K562 (cell line): Measurements from ENCODE around the gene STX17. TPM values are rescaled to one million over a fixed set of nuclear protein-coding genes. Genes with fewer than 3 reads are reported as not detected.
A peak's percentile ranks its signal among the peaks of the same experiment; 100 is the strongest.
"Not testable (repeated sequence)": the region's sequence is repeated elsewhere in the genome, so short reads cannot be mapped to it uniquely, and the experiment has no call there.

Experiments
- ATAC-seq: fragments of 200-7000 bp; cut with Tn5 transposase; 3 replicates; pipeline ENCODE4 v1.9.1; 2020; ENCODE audit warnings: moderate library complexity
- BruUV-seq: library from RNA; stranded (reverse); fragments of 400-500 nt; replicated peaks from 2 replicates; lab custom pipeline; 2021; lab: Mats Ljungman, UMichigan
- CTCF ChIA-PET: fragments of 300-600 bp; formaldehyde crosslinking; extraction: SDS; loops from one replicate; lab custom pipeline; 2021; ENCODE audit warnings: low intra/inter-chr PET ratio; lab: Yijun Ruan, JAX
- POLR2A ChIA-PET: fragments of 300-600, 350-650 bp; sonication (Branson Sonifier 250); formaldehyde crosslinking; extraction: SDS; loops from one replicate; lab custom pipeline; 2021; ENCODE audit warnings: antibody characterized with exemption, inconsistent platforms; lab: Yijun Ruan, JAX
- DNase-seq, 4 experiments: peaks; one replicate each; pipeline versions ENCODE4 v3.0.0 to v3.0.0-alpha.2; 2011 to 2018; ENCODE audit warnings: low spot score in 3 of 4, mixed read lengths in 3 of 4; ENCODE audit errors: extremely low read depth in 1 of 4
- FAIRE-seq: peaks from 2 replicates; lab custom pipeline; 2011; peaks lifted over from hg19 to GRCh38; lab: Jason Lieb, UNC
- H2AFZ ChIP-seq: 2 replicates; pipeline ENCODE4 v1.6.0; 2011; ENCODE audit warnings: low read depth, low read length, control low read depth, inconsistent platforms
- H3K27ac ChIP-seq: fragments of 200-600 bp; 3 replicates; pipeline ENCODE4 v1.8.0; 2011; ENCODE audit warnings: low read depth, mild to moderate bottlenecking, control low read depth, inconsistent platforms, low read length, moderate library complexity, mixed read lengths; ENCODE audit errors: extremely low read depth
- H3K27me3 ChIP-seq, 2 experiments: fragments of 300-600 bp in 1 of 2; 2 replicates in 1 of 2; 3 replicates in 1 of 2; pipeline versions ENCODE4 v1.6.0 to v1.8.0; 2011; ENCODE audit warnings: inconsistent platforms in 2 of 2, low read length in 2 of 2, mild to moderate bottlenecking in 1 of 2, mixed read lengths in 1 of 2, moderate library complexity in 1 of 2; ENCODE audit not compliant: control insufficient read depth in 2 of 2, insufficient read depth in 2 of 2
- H3K36me3 ChIP-seq: fragments of 300-600 bp; 3 replicates; pipeline ENCODE4 v1.8.0; 2011; ENCODE audit warnings: mild to moderate bottlenecking, low read length, inconsistent platforms; ENCODE audit not compliant: control insufficient read depth, insufficient read depth
- H3K4me1 ChIP-seq, 2 experiments: fragments of 200-600 bp in 1 of 2; replicated peaks in 1 of 2; 2 replicates in 1 of 2; 3 replicates in 1 of 2; pipeline versions ENCODE4 v1.5.1 to v1.8.0; 2011; ENCODE audit warnings: inconsistent platforms in 2 of 2, low read length in 2 of 2, mild to moderate bottlenecking in 1 of 2, mixed read lengths in 1 of 2, moderate library complexity in 1 of 2; ENCODE audit not compliant: control insufficient read depth in 2 of 2, insufficient read depth in 2 of 2
- H3K4me2 ChIP-seq: 2 replicates; pipeline ENCODE4 v1.6.1; 2011; ENCODE audit warnings: low read length, control low read depth, inconsistent platforms, mixed read lengths; ENCODE audit not compliant: insufficient read depth
- H3K4me3 ChIP-seq: fragments of 200-600 bp; sonication (generic), shearing (Covaris generic); 2 replicates; pipeline ENCODE4 v1.5.1; 2016; ENCODE audit warnings: control low read depth, inconsistent platforms
- H3K79me2 ChIP-seq: fragments of 200-600 bp; 3 replicates; pipeline ENCODE4 v1.8.0; 2011; ENCODE audit warnings: low read length, inconsistent platforms; ENCODE audit not compliant: control insufficient read depth, insufficient read depth
- H3K9ac ChIP-seq, 2 experiments: 2 replicates each; pipeline versions ENCODE4 v1.6.0 to v1.6.1; 2011; ENCODE audit warnings: low read depth in 2 of 2, low read length in 2 of 2, control low read depth in 1 of 2, inconsistent platforms in 1 of 2, mild to moderate bottlenecking in 1 of 2, mixed read lengths in 1 of 2; ENCODE audit not compliant: insufficient read depth in 1 of 2
- H3K9me1 ChIP-seq: one replicate; pipeline ENCODE4 v1.6.0; 2011; ENCODE audit warnings: inconsistent platforms, mild to moderate bottlenecking, low read length, moderate library complexity; ENCODE audit not compliant: control insufficient read depth, insufficient read depth
- H3K9me3 ChIP-seq: replicated peaks from 2 replicates; pipeline ENCODE4 v1.5.1; 2011; ENCODE audit warnings: low read depth, low read length, inconsistent platforms; ENCODE audit not compliant: control insufficient read depth, insufficient read depth
- H4K20me1 ChIP-seq: replicated peaks from 2 replicates; pipeline ENCODE4 v1.6.1; 2011; ENCODE audit warnings: low read length, inconsistent platforms, mixed read lengths; ENCODE audit not compliant: control insufficient read depth, insufficient read depth
- CREM ChIP-seq: IDR thresholded peaks from 2 replicates; pipeline ENCODE4 v1.6.1; 2014; ENCODE audit warnings: antibody characterized with exemption, low read depth
- CXXC5 ChIP-seq: fragments of 250-450 bp; sonication (Bioruptor Pico); IDR thresholded peaks from 2 replicates; pipeline ENCODE4 v1.8.0; 2022; ENCODE audit warnings: inconsistent platforms, mild to moderate bottlenecking, moderate library complexity
- ETS2 ChIP-seq: IDR thresholded peaks from 2 replicates; pipeline ENCODE4 v1.6.1; 2016; ENCODE audit warnings: borderline replicate concordance, missing genetic modification characterization, mild to moderate bottlenecking, moderate library complexity, missing compliant biosample characterization; ENCODE audit not compliant: poor library complexity, severe bottlenecking
- ETV1 ChIP-seq: fragments of 450-650 bp; conservative IDR thresholded peaks from 2 replicates; pipeline ENCODE4 v1.6.1; 2016; ENCODE audit warnings: missing genetic modification characterization, control low read depth, low read depth, missing compliant biosample characterization
- GABPA ChIP-seq: fragments of 200-800 bp; sonication (Bioruptor generic); conservative IDR thresholded peaks from 2 replicates; pipeline ENCODE4 v1.6.1; 2016; ENCODE audit warnings: low read depth, missing genetic modification characterization, missing compliant biosample characterization
- HDAC1 ChIP-seq, 2 experiments: fragments of 450-650 bp; IDR thresholded peaks; 2 replicates each; pipeline ENCODE4 v1.6.1; 2016 to 2017; ENCODE audit warnings: inconsistent platforms in 1 of 2, mild to moderate bottlenecking in 1 of 2, moderate library complexity in 1 of 2
- MTA3 ChIP-seq: fragments of 450-650 bp; formaldehyde crosslinking; IDR thresholded peaks from 2 replicates; pipeline ENCODE4 v1.6.1; 2017; ENCODE audit warnings: mild to moderate bottlenecking, borderline replicate concordance
- NFIX ChIP-seq: fragments of 250-450 bp; sonication (Bioruptor Pico); IDR thresholded peaks from 2 replicates; pipeline ENCODE4 v1.4.0; 2020; ENCODE audit warnings: low read depth, mild to moderate bottlenecking, moderate library complexity
- PHF20 ChIP-seq: fragments of 450-650 bp; IDR thresholded peaks from 2 replicates; pipeline ENCODE4 v1.6.1; 2018; ENCODE audit not compliant: partially characterized antibody
- PML ChIP-seq: IDR thresholded peaks from 2 replicates; pipeline ENCODE4 v1.6.1; 2012; ENCODE audit warnings: low read length, inconsistent platforms
- RB1 ChIP-seq: fragments of 450-650 bp; IDR thresholded peaks from 2 replicates; pipeline ENCODE4 v1.6.1; 2017; ENCODE audit warnings: low read depth, mild to moderate bottlenecking
- SAFB ChIP-seq: fragments of 200-400 bp; formaldehyde crosslinking; IDR thresholded peaks from 2 replicates; pipeline ENCODE4 v1.6.1; 2017; ENCODE audit warnings: low read depth, low read length, borderline replicate concordance
- SMARCE1 ChIP-seq: fragments of 450-650 bp; IDR thresholded peaks from 2 replicates; pipeline ENCODE4 v1.7.1; 2016; ENCODE audit warnings: mild to moderate bottlenecking
- SP1 ChIP-seq: sonication (generic); formaldehyde crosslinking; IDR thresholded peaks from 2 replicates; pipeline ENCODE4 v1.8.1; 2022; ENCODE audit warnings: mild to moderate bottlenecking, missing genetic modification reagents
- SUPT5H ChIP-seq: fragments of 450-650 bp; IDR thresholded peaks from 2 replicates; pipeline ENCODE4 v1.6.1; 2016
- VEZF1 ChIP-seq: fragments of 200-800 bp; sonication (Bioruptor generic); IDR thresholded peaks from 2 replicates; pipeline ENCODE4 v1.6.1; 2017; ENCODE audit warnings: missing genetic modification characterization, missing compliant biosample characterization
- ZEB2 ChIP-seq: fragments of 450-650 bp; IDR thresholded peaks from 2 replicates; pipeline ENCODE4 v1.6.1; 2016
- ZFX ChIP-seq: sonication (generic); formaldehyde crosslinking; IDR thresholded peaks from 2 replicates; pipeline ENCODE4 v1.8.0; 2022; ENCODE audit warnings: mild to moderate bottlenecking, missing genetic modification reagents, moderate library complexity
- ZNF263 ChIP-seq: sonication (generic); formaldehyde crosslinking; IDR thresholded peaks from 2 replicates; pipeline ENCODE4 v1.8.0; 2022; ENCODE audit warnings: mild to moderate bottlenecking, missing genetic modification reagents, borderline replicate concordance
- ZNF316 ChIP-seq: fragments of 450-650 bp; IDR thresholded peaks from 2 replicates; pipeline ENCODE4 v1.6.1; 2016
- WGBS: fragments of 100-300 bp; shearing (Covaris generic); methylation state at CpG from one replicate; pipeline ENCODE4 v1.1.6; 2016; ENCODE audit warnings: low coverage, mixed read lengths; ENCODE audit not compliant: insufficient coverage; ENCODE audit errors: missing lambda C conversion rate; 5-methylcytosine and 5-hydroxymethylcytosine counted together
- in situ Hi-C: fragments of 300-500 bp; cut with MboI; formaldehyde crosslinking; loops from 4 replicates; pipeline ENCODE4 v1.15.0; 2018; ENCODE audit warnings: inconsistent platforms, mixed read lengths
- intact Hi-C: fragments of 100-400 bp; cut with micrococcal nuclease; formaldehyde crosslinking; loops from 2 replicates; pipeline ENCODE4 v1.14.2; 2022
- polyA plus RNA-seq, 8 experiments: library from polyadenylated mRNA; depleted of rRNA in 4 of 8; stranded (reverse) in 5 of 8; unstranded in 3 of 8; fragments of >200 nt; fragmentation: Nextera tagmentation in 2 of 8; fragmentation: Illumina TruSeq in 1 of 8; extraction: Ambion mirVana in 2 of 8; extraction: Trizol in 1 of 8; gene quantifications; 2 replicates each; pipeline versions ENCODE4 v1.2.1 to v1.2.3, GENCODE V29; 2011 to 2014; ENCODE audit warnings: inconsistent platforms in 1 of 8, missing spikeins in 1 of 8
- total RNA-seq, 7 experiments: library from RNA; depleted of rRNA in 6 of 7; stranded (reverse); fragments of >200 nt in 6 of 7; fragmentation: Illumina TruSeq in 2 of 7; extraction: Trizol in 2 of 7; gene quantifications; 2 replicates each; pipeline versions ENCODE4 v1.2.1 to v1.2.3, GENCODE V29; 2011 to 2021; ENCODE audit warnings: low replicate concordance in 1 of 7

Gene STX17
- total and polyA plus RNA-seq, 9 of the 15 experiments (the other 6 are each of a cell fraction or from before 2014, with no cell fraction given): 14.4 to 25.1 (median 19.0) TPM

GRCh38 chr9:99906403-99907207 is at the start of gene STX17 (continued):
- 0 out of 2 replicates have a peak, but pooled peaks have one; percentile 11 for TF ChIP-seq SAFB
- peak; percentile 41; the same call in 1 of the 2 replicates for TF ChIP-seq ZNF263 (CRISPR knock-in tag)
- peak; percentile 71 for TF ChIP-seq PHF20
- no peak for TF ChIP-seq NFIX (CRISPR knock-in tag)
- peak; percentile 83 for TF ChIP-seq SUPT5H
- peak in 1 of 2 experiments; percentile 70; a peak in 2 of 4 replicates for TF ChIP-seq HDAC1 (IDR thresholded peaks at IDR 0.05)
- TF ChIP-seq ETV1: peak; percentile 31; the same call in 1 of the 2 replicates
- TF ChIP-seq GABPA (tag): peak; percentile 68
- TF ChIP-seq VEZF1 (CRISPR knock-in tag): peak; percentile 96
- TF ChIP-seq ZNF316: peak; percentile 10; the same call in 1 of the 2 replicates
- peak; percentile 85; the same call in 1 of the 2 replicates for TF ChIP-seq ZEB2
- peak; percentile 67; the same call in 1 of the 2 replicates for TF ChIP-seq RB1
- peak; percentile 28; the same call in 1 of the 2 replicates for TF ChIP-seq PML
- 0 out of 2 replicates have a peak, but pooled peaks have one; percentile 23 for TF ChIP-seq SMARCE1
- TF ChIP-seq MTA3: peak; percentile 77; the same call in 1 of the 2 replicates
- peak; percentile 64 for TF ChIP-seq SP1 (CRISPR knock-in tag)
- peak; percentile 54; the same call in 1 of the 2 replicates for TF ChIP-seq CXXC5
- TF ChIP-seq ZFX: peak; percentile 97
- peak; percentile 67 for TF ChIP-seq CREM
- TF ChIP-seq ETS2: no peak

DNA sequence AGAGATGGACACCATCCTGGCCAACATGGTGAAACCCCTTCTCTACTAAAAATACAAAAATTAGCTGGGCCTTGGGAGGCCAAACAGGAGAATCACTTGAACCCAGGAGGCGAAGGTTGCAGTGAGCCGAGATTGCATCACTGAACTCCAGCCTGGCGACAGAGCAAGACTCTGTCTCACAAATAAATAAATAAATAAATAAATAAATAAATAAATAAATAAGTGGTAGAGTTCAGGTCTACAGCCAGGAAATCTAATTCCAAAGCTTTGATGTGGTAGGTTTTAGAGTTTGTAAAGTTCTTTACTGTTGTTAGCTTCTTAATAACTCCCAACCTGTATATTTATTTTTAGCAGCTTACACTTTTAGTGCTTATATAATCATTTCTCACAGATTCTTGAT is 48.9 kb upstream of the STX17 start:
- CTCF ChIA-PET, H3K79me2 ChIP-seq: not testable (repeated sequence)

More for the DNA sequence above, 48.9 kb upstream of the STX17 start:
- H3K9me3 ChIP-seq, H3K27me3 ChIP-seq, H3K9ac ChIP-seq, H3K4me2 ChIP-seq, H3K9me1 ChIP-seq, ATAC-seq, intact Hi-C loops, H3K36me3 ChIP-seq, H3K4me1 ChIP-seq, H4K20me1 ChIP-seq, H2AFZ ChIP-seq, in situ Hi-C loops, H3K4me3 ChIP-seq, DNase-seq, H3K27ac ChIP-seq, BruUV-seq, FAIRE-seq: not testable (repeated sequence)
- WGBS: 5% methylated on average over 3 of the region's 3 CpGs
- POLR2A ChIA-PET: interaction anchor here (0.8 kb wide), 1 partner anchor 123 kb away, joined by 3 read pairs; no protein-coding TSS in a partner anchor
